Thymus (tissue), 11 donors: ENCODE data around the gene ZDHHC22. TPM values are rescaled to one million over a fixed set of nuclear protein-coding genes. Genes with fewer than 3 reads are reported as not detected.
"Not testable (repeated sequence)": the region's sequence is repeated elsewhere in the genome, so short reads cannot be mapped to it uniquely, and the experiment has no call there.

Source experiments
- DNase-seq, 9 donors: peaks; one replicate each; pipeline ENCODE4 v3.0.0-alpha.2; 2013; ENCODE audit warnings: low spot score in 9 of 9, low read depth in 6 of 9, missing footprints in 1 of 9
- H3K27ac ChIP-seq, 2 donors: one replicate each; pipeline ENCODE4 v1.5.1; 2013; ENCODE audit warnings: control low read depth in 1 of 2, low read depth in 1 of 2, low read length in 1 of 2, mild to moderate bottlenecking in 1 of 2, moderate library complexity in 1 of 2
- H3K27me3 ChIP-seq, 2 donors: one replicate each; pipeline ENCODE4 v1.5.1; 2013; ENCODE audit warnings: low read length in 1 of 2; ENCODE audit not compliant: control insufficient read depth in 2 of 2, insufficient read depth in 1 of 2
- H3K36me3 ChIP-seq, 2 donors: one replicate each; pipeline ENCODE4 v1.5.1; 2013; ENCODE audit warnings: low read length in 1 of 2, mild to moderate bottlenecking in 1 of 2, moderate library complexity in 1 of 2; ENCODE audit not compliant: control insufficient read depth in 2 of 2, insufficient read depth in 2 of 2
- H3K4me1 ChIP-seq, 2 donors: one replicate each; pipeline ENCODE4 v1.5.1; 2013; ENCODE audit warnings: low read length in 2 of 2; ENCODE audit not compliant: control insufficient read depth in 2 of 2, insufficient read depth in 2 of 2
- H3K4me3 ChIP-seq, 2 donors: one replicate each; pipeline ENCODE4 v1.5.1; 2013; ENCODE audit warnings: low read length in 2 of 2, control low read depth in 1 of 2, mild to moderate bottlenecking in 1 of 2
- H3K9me3 ChIP-seq, 2 donors: one replicate each; pipeline ENCODE4 v1.5.1; 2013; ENCODE audit warnings: low read length in 1 of 2, mild to moderate bottlenecking in 1 of 2; ENCODE audit not compliant: control insufficient read depth in 2 of 2, insufficient read depth in 1 of 2
- WGBS: extraction: QIAGEN DNeasy Blood & Tissue Kit; methylation state at CpG from one replicate; pipeline ENCODE4 v1.1.7; 2013; 5-methylcytosine and 5-hydroxymethylcytosine counted together
- polyA plus RNA-seq: library from polyadenylated mRNA; stranded (reverse); fragments of 200-250 nt; gene quantifications from one replicate; pipeline ENCODE4 v1.2.3, GENCODE V29; 2013
- total RNA-seq: library from RNA; stranded (reverse); fragments of 120-200 nt; gene quantifications from one replicate; pipeline ENCODE4 v1.2.4, GENCODE V29; 2013
- donor health status: healthy.

ZDHHC22 gene
- total and polyA plus RNA-seq, 2 donors, result 0.05 TPM; not detected in 1

DNA sequence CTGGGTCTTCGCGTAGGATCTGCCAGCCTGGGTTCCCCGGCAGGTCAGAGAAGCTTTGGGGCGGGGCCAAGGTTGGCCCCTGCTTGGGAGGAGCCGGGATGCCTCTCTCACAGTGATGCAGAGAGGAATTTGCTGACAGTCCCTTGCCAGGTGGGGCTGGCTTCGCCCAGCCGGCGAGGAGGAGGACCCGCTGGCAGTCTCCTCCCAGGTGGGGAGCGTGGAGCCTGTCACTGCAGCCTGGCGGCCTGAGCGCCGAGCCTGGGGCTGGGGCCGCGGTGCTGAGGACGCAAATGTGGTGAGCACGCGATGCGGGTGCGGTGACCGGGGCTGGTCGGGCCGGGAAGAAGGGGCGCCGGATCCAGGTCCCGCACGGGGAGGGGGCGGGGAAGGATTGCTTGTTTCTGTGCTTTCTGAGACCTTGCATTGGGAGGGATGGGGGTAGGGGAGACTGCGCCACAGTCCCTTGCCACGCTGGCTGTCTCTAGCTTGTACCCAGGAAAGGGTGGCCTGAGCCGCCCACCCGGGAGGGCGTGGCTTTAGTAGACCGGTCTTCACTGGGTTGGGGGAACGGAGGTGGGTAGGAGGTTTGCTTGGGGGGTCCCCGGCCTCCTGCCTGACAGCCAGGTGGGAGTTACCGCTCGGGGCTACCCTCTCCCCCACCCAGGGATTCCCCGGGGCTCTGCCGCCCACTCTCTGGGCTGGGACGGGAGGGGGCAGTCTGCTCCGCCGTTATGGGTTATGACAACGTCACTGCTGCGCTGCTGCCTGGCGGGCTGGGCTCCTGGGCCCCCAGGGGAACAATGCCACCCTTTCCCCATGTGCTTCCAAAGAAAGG is 40.2 kb upstream of the ZDHHC22 start, which contains the start of gene TMEM63C:
Gene TMEM63C (plus strand): TSS at position 196 of the 835 bp plus-strand sequence. CDS start 37,016 bp downstream, outside the sequence.
- no peaks in the 10 kb centered on the region for H3K36me3 ChIP-seq
- H3K27me3 ChIP-seq, result peaks cover 5 to 18% of the 10 kb centered on the region in 2 donors
- WGBS, result 1% methylated on average over 46 of the region's 46 CpGs
- H3K4me1 ChIP-seq, result peaks cover 5 to 22% of the 10 kb centered on the region in 2 donors
- H3K4me3 ChIP-seq, result peak within 1 kb of the TSS; percentile 38 to 49
- peak; percentile 22 to 83 (median 45) for DNase-seq
- H3K9me3 ChIP-seq, result no peaks in the 10 kb centered on the region
- H3K27ac ChIP-seq, result no peak within 1 kb of the TSS

DNA sequence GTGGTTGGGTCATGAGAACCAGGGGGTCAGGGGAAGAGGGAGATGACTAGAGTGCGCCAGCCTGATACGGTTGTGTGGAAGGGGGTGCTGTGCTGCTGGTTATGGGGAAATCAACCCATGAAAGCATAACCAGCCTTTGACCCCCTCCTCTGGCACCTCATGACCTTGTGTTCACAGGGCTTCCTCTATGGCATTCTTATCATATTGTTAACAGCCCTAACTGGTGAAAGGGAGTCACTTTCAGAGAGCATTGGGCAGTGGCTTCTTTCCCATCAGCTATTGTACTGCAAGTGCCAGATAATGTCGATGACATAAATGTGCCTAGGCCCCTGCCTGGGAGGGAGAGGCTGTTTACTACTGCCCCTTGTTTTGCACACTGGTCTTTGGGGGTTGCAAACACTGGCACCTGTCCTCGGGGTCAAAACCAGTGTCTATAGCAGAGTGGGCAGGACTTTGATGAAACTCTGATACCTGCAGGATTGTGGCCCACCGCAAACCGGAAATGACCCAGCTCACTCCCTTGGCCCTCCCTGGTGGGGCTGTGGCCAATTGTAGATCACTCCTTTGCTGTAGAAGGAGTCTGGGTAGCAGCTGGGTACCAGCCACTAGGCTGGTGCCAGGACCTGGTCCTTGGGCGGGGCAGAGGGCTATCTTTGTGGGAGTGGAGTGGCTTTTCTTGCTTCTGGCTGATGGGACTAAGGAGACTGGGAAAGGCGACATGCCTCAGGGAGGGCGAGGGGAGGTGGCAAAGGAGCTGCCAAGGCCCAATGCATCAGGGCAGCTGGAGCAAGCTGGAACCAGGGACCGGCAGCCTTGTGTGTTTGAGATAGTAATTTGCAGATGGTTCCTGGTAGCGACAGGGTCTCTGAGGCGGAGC is 39.4 kb upstream of the ZDHHC22 start:
- no peaks in the 10 kb centered on the region for H3K9me3 ChIP-seq
- H3K36me3 ChIP-seq, result no peaks in the 10 kb centered on the region
- H3K27me3 ChIP-seq, result peaks cover 5 to 18% of the 10 kb centered on the region in 2 donors
- DNase-seq, result no peak
- WGBS, result 46% methylated on average over 12 of the region's 12 CpGs
- peak overlapping the region; percentile 38 to 49 for H3K4me3 ChIP-seq
- H3K4me1 ChIP-seq, result peaks cover 5 to 22% of the 10 kb centered on the region in 2 donors
- H3K27ac ChIP-seq, result no peak overlapping the region

DNA sequence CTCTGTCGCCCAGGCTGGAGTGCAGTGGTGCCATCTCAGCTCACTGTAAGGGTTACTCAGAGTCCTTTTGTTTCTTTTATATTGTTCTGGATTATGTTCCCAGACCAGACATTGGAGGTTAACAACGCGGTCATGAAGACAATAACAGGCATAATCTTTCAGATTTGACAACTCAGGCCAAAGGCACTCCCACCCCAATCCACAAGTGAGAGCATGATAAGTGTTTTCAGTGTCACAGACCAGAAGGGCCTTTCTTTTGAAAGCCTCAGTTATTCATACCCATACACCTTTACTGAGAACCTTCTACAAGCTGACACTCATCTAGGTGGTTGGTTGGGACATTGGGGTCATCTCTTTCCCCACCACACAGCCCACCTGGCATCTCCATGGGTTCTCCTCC is 37.1 kb upstream of the ZDHHC22 start:
- WGBS, result 64% methylated on average over 3 of the region's 3 CpGs
- Histone ChIP-seq H3K27me3 (peaks cover 5 to 20% of the 10 kb centered on the region in 2 donors), H3K36me3 (no peaks in the 10 kb centered on the region), H3K27ac (no peak overlapping the region), H3K4me1 (peaks cover 5 to 19% of the 10 kb centered on the region in 2 donors), H3K9me3 (no peaks in the 10 kb centered on the region), H3K4me3 (no peak overlapping the region)
- no peak for DNase-seq

DNA sequence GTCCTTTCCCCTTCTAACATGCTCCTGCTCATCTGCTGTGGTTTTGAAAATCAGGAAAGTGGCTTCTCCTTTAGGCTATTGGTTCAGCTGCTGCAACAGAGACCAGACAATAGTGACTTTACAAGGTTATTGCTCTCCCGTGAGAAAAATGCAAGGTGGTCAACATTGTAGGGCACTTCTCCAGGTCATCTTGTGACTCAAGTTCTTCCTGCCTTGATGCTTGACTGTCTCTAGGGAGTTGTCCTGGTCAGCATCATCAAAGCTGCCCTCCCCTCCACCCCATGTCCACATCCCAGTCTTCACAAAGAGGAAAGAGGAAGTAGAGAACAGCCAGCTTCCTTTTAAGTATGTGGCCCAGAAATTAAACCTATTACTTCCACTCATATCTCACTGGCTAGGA is 36.1 kb upstream of the ZDHHC22 start:
- no peak for DNase-seq
- H3K36me3 ChIP-seq, result no peaks in the 10 kb centered on the region
- peaks cover 2 to 20% of the 10 kb centered on the region in 2 donors for H3K27me3 ChIP-seq

DNA sequence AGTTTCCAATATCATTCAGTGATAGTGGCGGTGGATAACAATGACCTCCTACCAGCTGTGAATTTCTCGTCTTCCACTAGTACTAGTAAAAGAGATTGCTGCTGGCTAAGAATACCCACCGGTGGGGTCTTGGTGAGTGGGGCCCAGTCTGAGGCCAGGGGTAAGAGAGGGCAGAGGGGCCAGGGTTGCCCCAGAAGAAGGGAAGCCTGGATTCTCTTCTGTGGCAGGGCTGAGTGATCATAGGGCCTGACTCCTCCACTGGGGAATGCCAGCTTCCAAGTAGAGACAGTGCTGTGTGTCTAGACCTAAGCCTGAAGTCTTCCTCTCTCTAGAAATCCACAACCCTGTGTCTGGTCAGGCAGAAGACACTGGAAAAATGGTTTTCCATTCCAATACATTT is 34.3 kb upstream of the ZDHHC22 start:
- no peak overlapping the region for H3K27ac ChIP-seq
- H3K36me3 ChIP-seq, result no peaks in the 10 kb centered on the region
- no peaks in the 10 kb centered on the region for H3K4me1 ChIP-seq
- 92% methylated on average over 3 of the region's 3 CpGs for WGBS
- H3K27me3 ChIP-seq, result peaks cover under 1 to 2% of the 10 kb centered on the region in 2 donors
- no peak for DNase-seq
- no peaks in the 10 kb centered on the region for H3K9me3 ChIP-seq
- H3K4me3 ChIP-seq, result no peak overlapping the region

More for the DNA sequence above, 36.1 kb upstream of the ZDHHC22 start:
- Histone ChIP-seq H3K9me3 (no peaks in the 10 kb centered on the region), H3K4me3 (no peak overlapping the region), H3K4me1 (peaks cover 5 to 18% of the 10 kb centered on the region in 2 donors), H3K27ac (no peak overlapping the region)
- WGBS, result 40% methylated on average over 1 of the region's 1 CpG

DNA sequence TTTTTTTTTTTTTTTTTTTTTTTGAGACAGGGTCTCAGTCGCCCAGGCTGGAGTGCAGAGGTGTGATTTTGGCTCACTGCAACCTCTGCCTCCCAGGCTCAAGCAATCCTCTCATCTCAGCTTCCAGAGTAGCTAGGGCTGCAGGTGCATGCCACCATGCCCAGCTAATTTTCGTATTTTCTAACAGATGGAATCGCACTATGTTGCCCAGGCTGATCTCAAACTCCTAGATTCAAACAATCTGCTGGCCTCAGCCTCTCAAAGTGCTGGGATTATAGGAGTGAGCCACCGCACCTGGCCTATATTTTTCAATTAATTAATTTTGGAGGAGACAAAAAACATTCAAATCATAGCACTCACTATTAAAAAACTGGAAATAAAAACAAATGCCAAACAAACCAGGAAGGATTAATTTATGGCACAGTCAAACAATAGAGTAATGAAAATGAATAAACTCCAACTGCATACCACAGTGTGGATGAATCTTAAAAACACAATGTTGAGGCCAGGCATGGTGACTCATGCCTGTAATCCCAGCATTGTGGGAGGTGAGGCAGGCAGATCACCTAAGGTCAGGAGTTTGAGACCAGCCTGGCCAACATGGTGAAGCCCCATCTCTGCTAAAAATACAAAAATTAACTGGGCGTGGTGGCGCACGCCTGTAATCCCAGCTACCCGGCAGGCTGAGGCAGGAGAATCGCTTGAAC is 32.5 kb upstream of the ZDHHC22 start:
- DNase-seq, H3K4me1 ChIP-seq, H3K9me3 ChIP-seq, H3K4me3 ChIP-seq, H3K36me3 ChIP-seq, H3K27ac ChIP-seq, H3K27me3 ChIP-seq: not testable (repeated sequence)
- 96% methylated on average over 9 of the region's 9 CpGs for WGBS

DNA sequence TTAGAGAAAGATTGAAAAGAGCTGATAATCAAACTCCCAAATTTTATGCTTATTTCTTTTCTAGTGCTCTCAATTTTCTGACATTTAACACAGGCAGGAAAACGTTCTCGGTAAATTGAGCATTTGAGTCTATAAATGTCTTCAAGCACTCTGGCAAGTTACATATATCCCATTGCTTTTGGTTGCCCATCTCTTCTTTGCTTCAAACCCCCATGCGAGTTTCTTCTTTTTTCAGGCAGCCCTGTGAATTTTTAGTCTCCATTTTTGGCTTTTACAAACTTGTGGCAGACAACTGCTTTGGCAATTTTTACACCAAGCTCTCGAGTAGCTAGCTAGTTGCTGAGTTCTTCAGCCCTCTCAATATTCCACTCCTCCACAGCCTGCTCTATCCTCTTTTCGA is 31.3 kb upstream of the ZDHHC22 start:
- Histone ChIP-seq H3K4me1 (no peaks in the 10 kb centered on the region), H3K27ac (no peak overlapping the region), H3K36me3 (no peaks in the 10 kb centered on the region), H3K4me3 (no peak overlapping the region), H3K9me3 (no peaks in the 10 kb centered on the region), H3K27me3 (peaks cover 0 to 2% of the 10 kb centered on the region in 2 donors)
- WGBS, result 92% methylated on average over 5 of the region's 5 CpGs
- no peak for DNase-seq

DNA sequence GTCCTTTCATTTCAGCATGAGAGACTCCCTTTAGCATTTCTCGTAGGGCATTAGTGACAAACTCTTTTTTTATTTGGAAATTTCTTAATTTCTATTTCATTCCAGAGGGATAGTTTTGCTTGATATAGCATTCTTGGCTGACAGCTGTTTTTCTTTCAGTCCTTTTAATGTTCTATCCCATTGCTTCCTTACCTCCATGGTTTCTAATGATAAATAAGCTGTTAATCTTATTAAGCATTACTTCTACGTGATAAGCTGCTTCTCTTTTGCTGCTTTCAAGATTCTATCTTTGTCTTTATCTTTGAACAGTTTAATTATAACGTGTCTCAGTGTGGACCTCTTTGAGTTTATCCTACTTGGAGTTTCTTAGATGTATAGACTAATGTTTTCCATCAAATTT is 28.5 kb upstream of the ZDHHC22 start:
- Histone ChIP-seq H3K4me3 (no peak overlapping the region), H3K9me3 (no peaks in the 10 kb centered on the region), H3K4me1 (no peaks in the 10 kb centered on the region), H3K36me3 (no peaks in the 10 kb centered on the region), H3K27ac (no peak overlapping the region), H3K27me3 (no peaks in the 10 kb centered on the region)
- no peak for DNase-seq
- 81% methylated on average over 3 of the region's 3 CpGs for WGBS
